Stimulated activated CD8-positive, alpha-beta memory T cell treated with anti-CD3 and anti-CD28 coated beads, Interleukin-12 subunit alpha, Interleukin-12 subunit beta, amount 100 ng/mL, for 1 hour (primary cell): ENCODE results near the gene CIB2.

Experiments used
- DNase-seq: peaks from one replicate; pipeline ENCODE4 v3.0.0-alpha.2; 2020; ENCODE audit warnings: low read depth

CIB2 gene

DNA sequence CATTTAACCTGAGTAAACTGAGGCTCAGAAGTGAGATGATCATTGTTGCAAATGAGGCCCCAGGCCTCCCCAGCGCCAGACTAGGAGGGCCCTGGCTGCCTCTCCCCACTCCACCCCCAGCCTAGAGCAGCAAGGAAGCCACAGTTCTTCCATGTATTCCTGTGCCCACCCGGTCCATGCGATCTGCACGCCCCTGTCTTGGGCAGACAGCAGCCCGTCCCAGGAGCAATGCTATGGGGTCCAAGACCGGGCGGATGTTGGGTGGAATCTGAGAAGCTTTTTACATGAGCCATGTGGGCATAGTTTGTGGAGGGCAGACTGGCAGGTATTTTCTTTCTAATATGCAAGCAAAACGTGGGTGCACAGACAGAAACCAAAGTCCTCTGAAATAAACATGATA is 23.8 kb downstream of the CIB2 start:
- no peak for DNase-seq

GRCh38 chr15:78105476-78106241 is 25.6 kb downstream of the CIB2 start:
- DNase-seq: no peak

DNA sequence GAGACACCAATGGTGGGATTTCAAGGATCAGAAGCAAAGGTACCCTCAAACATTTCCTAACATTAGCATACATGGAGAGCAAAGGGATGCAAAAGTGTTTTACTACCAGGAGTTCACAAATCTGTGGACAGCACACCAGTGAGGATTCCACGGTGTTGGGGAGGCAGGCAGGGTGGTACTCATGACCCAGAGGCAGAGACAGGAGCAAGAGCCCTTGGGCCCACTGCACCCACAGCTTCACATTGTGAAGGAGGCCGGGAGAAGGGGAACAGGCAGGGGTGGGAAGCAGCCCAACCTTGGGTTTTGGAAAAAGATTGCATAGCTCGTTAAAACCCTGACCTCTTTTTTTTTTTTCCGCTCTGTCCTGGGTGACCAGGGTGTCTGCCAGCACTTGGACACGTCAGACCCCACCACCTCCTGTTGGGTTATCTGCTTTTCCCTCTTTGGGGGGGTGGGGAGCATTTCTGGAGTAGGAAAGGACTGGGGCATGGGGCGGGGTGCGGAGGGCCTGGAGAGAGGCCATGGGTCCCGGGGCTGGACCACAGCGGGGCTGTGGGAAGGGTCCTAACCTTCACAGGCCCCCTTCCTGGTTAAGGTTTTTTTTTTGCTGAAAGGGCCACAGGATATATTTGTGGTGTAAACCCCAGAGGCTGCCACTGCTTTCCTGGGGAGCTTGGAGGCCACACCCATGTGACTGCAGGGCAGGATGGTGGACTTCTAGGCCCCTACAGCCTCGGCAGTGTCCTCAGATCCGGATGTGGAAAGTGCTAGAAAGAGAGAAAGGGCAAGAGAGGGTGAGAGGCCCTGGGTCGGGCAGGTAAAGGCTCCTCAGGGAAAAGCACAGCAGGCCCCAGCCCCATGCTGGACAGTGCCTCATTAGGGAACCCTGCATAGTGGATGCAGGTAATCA is 26.4 kb downstream of the CIB2 start:
- no peak for DNase-seq

DNA sequence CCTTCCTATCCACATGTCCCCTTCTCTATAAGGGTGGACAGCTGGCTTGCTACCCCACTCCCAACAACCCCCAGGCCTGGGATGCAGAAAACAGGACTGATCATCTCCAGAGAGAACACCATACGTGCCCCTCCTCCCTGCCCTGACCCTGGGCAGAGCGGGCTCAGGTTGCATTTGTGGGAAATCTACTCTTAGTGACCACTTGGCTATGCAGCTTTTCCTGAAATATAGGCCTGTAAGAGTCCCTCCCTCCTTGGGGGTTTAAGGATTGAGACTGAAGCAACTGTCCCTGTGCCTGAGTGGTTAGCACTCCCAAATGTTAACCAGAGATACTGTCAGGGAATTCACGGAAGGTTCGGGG is 27.1 kb downstream of the CIB2 start:
- DNase-seq: no peak

- DNase-seq: no peak
Observed at GRCh38 chr15:78103406-78104118, 27.7 kb downstream of the CIB2 start.

DNA sequence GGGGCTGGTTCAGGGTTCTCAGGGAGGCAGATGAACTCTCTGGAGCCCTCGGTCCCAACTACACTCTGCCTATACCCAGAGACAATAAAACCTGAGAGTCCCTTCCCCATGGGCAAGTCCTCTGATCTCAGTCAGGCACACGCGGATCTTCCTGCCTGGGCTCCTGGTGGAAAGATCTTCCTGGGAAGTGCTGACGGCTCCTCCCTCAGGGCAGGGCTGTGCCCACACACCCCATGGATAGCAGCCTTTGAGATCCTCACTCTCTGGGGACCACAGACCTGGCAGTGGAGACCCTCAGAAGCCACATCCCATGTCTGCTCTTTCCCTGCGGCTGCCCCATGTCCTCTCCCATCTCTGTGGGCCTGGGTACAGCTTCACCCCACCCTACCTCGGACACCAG is 28.5 kb downstream of the CIB2 start:
- no peak for DNase-seq

DNA sequence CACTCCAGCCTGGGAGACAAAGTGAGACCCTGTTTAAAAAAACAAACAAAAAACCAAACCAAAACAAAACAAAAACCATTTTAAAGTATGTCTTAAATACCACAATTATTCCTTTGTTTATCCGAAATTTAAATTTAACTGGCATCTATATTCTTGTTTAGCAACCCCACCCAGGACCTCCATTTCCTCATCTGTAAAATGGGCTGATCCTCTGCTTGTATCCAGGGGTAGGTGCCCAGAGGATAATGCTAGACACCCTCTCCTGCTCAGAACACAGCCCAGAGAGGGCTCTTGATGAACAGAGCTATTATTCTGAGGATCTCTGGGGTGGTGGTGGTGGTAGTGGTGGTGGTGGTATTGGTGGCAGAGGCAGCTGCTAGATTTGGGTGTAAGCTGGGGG is 29.0 kb downstream of the CIB2 start:
- DNase-seq: no peak

DNA sequence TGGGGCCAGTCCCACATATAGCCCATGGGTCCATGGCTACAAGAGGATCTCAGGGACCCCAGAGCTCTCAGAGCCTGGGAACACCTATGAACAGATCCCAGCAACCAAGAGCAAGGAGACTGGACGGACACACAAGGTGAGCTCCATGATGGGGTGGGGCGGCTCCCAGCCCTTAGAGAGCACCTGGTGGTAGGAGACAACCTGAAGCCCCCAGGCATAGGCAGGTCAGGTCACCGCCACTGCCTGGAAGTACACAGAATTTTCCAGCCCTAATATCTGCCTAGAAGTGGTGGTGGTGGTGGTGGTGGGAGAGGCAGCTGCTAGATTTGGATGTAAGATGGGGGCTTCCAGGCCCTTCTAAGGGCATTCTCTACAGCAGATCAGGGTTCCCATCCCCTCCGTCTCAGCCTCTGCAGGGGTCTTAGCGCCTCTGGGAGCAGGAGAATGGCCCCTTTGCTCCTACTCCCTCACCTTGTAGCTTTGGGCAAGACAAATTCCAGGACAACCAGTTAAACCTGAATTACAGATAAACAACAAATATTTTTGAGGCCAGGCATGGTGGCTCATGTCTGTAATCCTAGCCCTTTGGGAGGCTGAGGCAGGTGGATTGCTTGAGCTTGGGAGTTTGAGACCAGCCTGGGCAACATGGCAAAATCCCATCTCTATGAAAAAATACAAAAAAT is 29.7 kb downstream of the CIB2 start:
- DNase-seq: no peak

- no peak for DNase-seq
Observed at GRCh38 chr15:78100886-78101285, 30.4 kb downstream of the CIB2 start.

GRCh38 chr15:78098131-78098755 is 33.0 kb downstream of the CIB2 start:
- DNase-seq: no peak

- no peak for DNase-seq
Observed at GRCh38 chr15:78097667-78098066, 33.6 kb downstream of the CIB2 start.

DNA sequence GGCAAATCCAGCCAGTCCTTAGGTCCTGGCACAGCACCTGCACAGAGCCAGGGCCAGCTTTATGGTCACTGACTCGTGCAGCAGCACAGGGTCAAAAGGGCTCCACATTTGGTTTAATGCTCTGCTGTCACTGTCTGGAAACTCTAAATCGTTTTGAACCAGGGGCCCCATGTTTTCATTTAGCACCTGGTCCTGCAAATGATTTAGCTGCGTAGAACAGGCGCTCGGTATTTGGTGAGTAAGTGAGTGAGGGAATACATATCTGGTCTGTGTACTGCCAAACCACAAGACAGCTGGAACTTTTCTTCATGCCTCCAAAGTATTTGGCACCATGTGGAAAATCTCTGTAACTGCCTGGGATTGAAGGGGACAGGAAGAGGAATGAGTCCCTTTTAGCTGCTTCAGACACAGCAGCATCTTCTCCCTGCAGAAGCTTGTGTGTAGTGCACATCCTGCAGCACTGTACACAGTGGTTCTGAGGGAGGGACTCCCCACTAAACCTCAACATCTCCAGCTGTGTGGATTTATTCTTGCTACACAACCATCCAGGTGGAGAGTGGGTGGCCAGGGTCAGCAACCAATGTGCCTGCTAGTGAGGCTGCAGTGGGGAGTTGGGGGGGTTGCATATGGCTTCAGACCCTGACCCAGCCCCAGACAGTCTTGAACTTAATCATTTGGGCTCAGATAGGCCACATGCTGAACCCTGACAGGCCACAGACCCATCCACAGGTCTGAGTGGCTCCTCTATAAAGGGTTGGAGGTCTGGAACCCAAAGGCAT is 37.8 kb downstream of the CIB2 start:
- DNase-seq: no peak

DNA sequence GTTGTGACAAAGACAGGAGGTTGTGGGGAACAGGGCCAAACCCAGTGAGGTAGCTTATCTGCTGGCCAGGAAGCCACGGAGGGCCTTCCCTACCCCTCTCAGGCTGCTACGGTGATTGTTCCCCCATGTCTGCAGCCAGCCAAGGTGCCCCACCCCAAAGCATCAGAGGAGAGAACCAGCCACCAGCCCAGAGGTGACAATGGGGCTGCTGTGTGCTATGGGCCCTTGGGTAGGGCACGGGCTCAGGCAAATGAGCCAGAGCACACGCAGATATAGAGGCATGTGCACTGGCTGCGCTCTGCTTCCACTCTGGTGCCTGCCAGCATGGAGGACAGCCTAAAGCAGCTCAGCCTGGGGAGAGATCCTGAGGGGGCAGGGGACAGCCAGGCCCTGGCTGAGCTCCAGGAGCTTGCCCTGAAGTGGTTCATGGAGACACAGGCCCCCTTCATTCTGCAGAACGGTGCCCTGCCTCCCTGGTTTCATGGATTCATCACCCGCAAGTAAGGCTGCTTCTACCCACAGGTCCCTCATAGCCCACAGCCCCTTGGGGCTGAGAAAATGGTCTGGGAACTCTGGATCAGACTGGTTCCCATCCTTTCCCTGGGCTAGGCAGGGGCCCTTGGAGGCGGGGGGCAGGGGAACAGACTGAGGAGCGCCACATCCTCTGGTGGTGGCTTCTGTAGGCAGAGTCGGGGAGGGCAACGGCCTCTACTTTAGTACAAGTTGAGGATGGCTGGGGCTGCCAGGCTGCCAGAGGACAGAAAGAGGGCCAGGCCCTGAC is 38.8 kb downstream of the CIB2 start, which contains the start of gene SH2D7:
TSS of gene SH2D7 (plus strand) at position 301 of the 781 bp plus-strand sequence. CDS start at position 325, 24 bp downstream.
- DNase-seq: no peak

DNA sequence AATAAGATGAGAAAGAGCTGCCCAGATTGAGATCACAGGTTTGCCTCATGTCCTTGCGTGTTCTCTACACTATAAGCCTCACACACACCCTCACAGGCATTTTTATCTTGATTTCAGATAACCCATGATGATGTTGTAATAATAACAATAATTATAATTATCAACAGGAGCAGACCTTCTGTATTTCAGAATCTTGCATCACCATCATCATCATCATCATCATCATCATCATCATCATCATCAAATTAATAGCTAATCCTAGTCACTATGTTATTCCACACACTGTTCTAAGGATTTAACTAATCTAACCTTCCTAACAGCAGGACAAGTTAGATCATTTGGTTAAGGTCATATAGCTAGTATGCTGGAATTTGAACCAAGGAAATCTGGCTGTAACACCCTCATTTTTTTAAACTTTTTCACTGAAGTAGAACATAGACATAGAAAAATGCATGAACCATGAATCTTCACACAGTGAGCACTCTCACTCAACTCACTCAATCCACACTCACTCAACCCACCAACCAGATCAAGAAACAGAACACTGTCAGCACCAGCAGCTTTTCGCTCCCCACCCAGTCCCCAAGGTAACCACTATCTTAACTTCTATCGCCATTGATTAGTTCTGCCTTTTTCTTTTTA is 40.7 kb downstream of the CIB2 start:
- DNase-seq: no peak

DNA sequence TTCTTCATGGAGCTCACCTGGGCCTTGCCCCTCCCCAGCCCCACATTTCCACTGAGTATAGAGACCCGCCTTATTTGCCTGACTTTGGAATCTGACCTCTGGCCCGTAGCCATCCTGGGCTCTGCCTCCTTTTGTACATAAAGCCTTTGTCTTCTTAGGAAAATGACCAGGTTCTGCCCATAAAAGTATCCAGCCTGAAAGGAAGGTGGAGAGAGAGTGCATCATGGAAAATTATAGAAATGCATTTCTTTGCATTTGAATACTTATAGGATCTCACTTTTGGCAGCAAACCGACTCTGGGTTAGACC is 42.5 kb downstream of the CIB2 start:
- DNase-seq: no peak

DNA sequence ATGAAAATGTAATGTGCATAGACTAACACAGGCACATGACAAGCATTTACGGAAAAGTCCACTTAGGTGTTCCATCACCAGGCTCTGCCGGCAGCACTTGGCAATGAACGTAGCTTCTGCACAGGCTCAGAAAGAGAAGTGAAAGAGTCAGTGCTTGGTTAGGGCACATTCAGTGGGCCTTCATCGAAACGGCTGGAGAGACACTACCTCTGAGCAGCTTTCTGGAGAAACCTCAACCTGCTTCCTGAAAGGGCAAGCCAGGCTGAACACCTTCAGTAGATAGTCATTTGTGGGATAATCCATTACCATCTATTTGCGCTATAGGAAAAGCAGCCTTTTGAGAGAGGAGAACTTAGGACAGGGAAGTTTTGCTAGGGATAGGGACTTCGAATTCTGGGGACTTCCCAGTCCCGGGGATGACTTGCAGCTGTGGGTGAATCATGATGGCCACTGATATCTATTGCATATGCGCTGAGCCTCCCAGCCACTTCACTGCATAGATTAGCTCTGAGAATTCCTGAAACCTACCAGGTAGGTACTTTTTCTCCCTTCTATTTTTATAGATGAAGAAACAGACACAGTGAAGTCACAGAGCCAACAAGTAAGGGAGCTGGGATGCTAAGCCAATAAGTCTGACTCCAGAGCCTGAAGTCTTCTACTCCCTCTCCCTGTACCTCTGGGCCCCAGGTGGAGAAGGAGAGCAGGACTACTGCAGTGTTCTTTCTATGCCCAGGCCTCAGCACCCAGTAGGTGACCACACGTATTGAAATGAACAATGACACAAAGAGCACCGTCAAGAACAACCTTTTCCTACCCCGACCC is 43.1 kb downstream of the CIB2 start:
- DNase-seq: no peak

DNA sequence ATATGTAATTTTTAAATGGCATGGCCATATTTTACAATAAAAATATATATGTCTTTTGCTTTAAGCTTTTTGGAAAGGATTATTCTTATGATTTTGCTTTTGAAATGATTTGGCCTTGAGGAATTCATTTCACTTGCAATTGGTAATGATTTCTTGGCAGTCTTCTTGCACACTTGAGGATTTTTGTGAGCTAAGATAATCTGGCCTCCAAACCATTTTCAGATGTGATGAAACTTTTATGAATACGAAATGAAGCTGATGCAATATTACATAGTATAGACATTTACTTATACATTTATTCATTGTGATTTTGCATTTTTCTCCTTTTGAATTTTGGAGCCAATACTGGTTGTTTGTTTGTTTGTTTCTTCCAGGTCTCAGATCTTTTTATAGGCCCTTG is 45.3 kb downstream of the CIB2 start:
- no peak for DNase-seq

DNA sequence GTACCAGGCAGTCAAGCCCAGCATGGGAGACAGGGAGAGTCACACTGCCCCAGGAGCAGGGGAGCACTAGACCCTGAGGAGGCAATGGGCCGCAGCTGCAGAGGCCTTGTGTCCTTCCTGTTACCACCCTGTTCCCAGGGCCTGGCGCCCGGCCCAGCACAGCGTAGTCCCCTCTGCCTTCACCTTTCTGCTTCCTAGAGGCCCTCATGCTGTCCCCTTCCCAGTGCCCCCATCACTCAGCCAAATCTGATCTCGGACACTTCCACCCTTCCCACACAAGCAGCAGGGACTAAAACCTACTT is 46.8 kb downstream of the CIB2 start:
- no peak for DNase-seq
